GM18511 (cell line): Measurements from ENCODE around the gene NT5E.
"Not testable (repeated sequence)": the region's sequence is repeated elsewhere in the genome, so short reads cannot be mapped to it uniquely, and the experiment has no call there.

Source experiments
- ATAC-seq: cut with Tn5 transposase; IDR thresholded peaks from one replicate; pipeline ENCODE4 v1.9.1; 2021; ENCODE audit warnings: mild to moderate bottlenecking, moderate library complexity; ENCODE audit not compliant: unreplicated experiment

NT5E gene

DNA sequence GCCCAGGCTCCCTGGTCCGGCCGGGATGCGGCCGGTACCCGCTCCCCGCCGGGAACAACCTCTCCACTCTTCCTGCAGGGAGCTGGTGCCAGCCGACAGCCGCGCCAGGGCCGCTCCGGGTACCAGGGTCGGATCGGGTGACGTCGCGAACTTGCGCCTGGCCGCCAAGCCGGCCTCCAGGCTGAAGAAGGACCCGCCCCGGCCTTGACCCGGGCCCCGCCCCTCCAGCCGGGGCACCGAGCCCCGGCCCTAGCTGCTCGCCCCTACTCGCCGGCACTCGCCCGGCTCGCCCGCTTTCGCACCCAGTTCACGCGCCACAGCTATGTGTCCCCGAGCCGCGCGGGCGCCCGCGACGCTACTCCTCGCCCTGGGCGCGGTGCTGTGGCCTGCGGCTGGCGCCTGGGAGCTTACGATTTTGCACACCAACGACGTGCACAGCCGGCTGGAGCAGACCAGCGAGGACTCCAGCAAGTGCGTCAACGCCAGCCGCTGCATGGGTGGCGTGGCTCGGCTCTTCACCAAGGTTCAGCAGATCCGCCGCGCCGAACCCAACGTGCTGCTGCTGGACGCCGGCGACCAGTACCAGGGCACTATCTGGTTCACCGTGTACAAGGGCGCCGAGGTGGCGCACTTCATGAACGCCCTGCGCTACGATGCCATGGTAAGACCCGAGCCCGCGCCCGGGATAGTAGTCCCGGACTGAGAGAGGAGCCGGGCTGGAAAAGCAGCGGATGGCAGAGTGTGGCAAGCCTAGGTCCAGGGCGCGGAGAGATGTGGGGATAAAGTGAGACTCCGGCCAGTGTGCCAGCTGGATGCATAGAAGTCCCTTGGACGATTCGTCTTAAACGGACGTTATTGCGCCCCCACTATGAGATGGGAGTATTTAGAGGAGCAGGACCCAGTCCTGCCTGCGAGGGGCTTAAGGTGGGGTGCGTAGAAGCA lies at the start of gene NT5E:
TSS of gene NT5E (plus strand) at position 266 of the 942 bp plus-strand sequence. CDS start at position 323, 57 bp downstream.
- peak; percentile 89 for ATAC-seq

DNA sequence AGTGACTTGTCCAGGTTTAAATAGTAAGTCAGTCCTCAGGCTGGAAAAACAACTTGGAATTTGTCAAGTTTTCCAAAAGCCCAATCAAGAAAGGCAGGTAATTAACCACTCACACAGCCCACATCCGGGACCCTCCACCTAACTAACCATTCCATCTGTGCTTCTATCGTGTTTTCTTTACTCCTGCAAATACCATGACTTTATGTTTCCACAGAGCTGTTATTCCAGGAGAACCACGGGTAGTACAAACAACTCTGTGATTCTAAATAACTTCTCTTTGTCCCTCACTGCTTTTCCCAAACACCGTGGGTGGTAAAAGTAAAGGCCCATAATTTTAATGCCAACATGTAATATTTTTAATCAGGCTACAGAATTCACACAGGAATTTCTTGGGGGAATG lies 49.6 kb upstream of the NT5E start:
- ATAC-seq = no peak

DNA sequence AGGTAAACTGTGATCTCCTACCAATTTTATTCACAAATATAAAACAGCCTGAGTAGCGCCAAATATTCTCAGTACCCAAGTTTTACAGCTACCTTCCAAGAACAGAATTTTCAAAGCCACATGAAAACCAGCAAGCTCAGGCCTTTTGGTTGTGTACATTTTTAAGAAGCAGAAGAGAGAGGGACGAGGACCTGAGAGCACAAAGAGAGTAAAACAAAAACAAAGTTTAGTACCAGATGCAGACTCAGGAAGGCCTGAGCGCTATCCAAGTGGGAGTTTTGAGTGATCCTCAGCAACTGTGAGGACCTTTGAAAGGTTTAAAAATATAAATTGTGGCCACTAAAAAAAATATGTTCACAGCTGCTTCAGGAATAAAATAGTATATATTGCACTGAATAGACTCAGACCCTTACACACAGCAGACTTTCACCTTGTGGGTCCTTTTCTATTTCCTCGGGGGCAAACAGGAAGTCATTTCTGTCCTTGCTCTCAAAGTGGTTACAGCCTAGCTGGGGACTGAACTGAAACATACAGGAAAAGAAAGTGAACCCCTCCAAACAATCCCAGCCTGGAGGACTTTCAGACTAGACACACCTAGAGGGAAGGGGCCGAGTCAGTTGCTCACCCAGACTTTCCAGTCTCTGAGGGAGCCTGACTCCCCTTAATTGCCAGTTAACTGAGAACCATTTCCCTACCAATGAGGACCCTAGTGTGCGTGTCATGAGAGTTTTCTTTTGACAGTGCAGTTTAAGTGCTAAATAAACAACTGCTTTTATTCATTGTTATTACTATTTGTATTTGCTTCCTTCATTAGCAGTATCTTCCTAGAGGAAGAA lies 48.5 kb upstream of the NT5E start:
- peak; percentile 30 for ATAC-seq

GRCh38 chr6:85402071-85402470 lies 47.8 kb upstream of the NT5E start:
- ATAC-seq = no peak

GRCh38 chr6:85402922-85403321 lies 47.0 kb upstream of the NT5E start:
- no peak for ATAC-seq

DNA sequence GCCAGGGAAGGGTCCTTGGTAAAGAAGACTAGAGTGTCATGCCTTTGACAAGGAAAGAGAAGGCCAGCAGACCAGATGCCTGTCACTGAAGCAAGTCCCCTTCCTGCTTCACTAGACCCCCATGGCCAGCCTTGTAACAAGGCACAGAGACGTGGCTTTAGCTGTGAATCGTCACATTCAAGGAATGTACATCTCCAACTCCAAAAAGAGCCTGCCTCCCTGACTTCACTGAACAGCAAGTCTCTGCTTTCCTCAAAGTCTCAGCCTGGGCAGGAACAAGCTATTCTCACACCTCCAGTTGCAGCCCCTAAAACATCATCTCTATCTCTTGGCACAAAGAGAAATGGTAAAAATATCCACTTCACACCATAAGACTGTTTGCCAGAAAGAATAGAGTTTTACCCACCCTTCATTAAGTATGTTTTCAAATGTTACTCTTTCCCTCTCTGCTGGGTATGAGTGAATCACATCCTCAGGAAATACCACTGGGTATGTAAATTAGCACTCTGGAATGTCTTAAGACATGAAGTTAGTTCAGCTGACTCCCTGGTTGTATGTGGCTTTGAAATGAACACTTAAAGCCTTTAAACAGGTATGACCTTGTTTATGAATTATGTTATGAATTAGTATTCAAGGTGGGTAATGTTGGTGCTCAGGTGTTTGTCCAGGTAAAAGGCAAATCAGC lies 46.4 kb upstream of the NT5E start:
- ATAC-seq = no peak

- ATAC-seq = not testable (repeated sequence)
Measured at GRCh38 chr6:85404016-85404563, 45.8 kb upstream of the NT5E start.

DNA sequence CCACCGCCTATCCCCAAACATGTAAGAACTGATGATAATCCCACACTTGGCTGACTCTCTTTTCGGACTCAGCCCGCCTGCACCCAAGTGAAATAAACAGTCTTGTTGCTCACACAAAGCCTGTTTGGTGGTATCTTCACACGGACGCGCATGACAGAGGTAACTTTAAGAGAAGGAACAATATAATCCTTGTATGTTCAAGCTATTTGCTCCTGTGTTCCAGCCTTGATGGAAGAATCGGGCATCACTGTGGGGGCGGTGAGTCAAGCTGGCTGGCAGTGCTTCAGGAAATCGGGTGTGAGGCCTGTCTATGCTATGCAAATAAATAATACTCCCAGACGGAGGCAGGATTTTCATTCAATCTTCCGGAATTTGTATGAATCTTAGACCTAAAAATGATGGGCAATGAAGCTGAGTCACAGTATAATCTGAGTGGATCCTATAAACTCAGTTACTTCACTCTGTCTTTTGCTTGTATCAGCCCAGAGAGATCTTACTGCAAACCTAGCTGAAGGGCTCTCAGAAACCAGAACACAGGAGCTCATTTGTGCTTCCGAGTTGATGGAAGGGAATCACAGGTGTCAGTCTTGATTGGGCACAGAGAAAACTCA lies 45.2 kb upstream of the NT5E start:
- ATAC-seq = peak; percentile 3

- peak; percentile 75 for ATAC-seq
Measured at GRCh38 chr6:85405175-85405852, 44.6 kb upstream of the NT5E start.

- peak; percentile 11 for ATAC-seq
Measured at GRCh38 chr6:85405853-85406198, 44.1 kb upstream of the NT5E start.

GRCh38 chr6:85406641-85407075 lies 43.2 kb upstream of the NT5E start:
- no peak for ATAC-seq

- ATAC-seq = no peak
Measured at GRCh38 chr6:85408039-85408438, 41.8 kb upstream of the NT5E start.

DNA sequence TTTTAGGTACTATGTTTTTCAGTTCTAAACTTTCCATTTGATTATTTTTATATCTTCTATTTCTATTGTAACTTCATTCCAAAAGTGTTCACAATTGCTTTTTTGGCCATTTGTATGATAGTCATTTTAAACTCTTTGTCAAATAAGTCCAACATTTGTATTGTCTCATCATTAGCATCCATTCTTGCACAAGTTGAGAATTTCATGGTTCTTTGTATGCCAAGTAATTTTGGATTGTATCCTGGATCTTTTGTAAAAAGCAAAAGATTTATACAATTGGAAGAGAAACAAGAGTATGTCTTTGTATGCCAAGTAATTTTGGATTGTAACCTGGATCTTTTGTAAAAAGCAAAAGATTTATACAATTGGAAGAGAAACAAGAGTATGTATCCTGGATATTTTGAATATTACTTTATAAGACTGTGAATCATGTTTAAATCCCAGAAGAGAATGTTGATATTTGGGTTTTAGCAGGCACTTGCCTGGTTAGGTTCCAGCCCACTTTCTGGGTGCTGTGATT lies 36.9 kb upstream of the NT5E start:
- no peak for ATAC-seq

GRCh38 chr6:85416049-85416448 lies 33.8 kb upstream of the NT5E start:
- no peak for ATAC-seq

GRCh38 chr6:85416766-85417165 lies 33.1 kb upstream of the NT5E start:
- no peak for ATAC-seq

- ATAC-seq = no peak
Measured at GRCh38 chr6:85417336-85417735, 32.5 kb upstream of the NT5E start.

DNA sequence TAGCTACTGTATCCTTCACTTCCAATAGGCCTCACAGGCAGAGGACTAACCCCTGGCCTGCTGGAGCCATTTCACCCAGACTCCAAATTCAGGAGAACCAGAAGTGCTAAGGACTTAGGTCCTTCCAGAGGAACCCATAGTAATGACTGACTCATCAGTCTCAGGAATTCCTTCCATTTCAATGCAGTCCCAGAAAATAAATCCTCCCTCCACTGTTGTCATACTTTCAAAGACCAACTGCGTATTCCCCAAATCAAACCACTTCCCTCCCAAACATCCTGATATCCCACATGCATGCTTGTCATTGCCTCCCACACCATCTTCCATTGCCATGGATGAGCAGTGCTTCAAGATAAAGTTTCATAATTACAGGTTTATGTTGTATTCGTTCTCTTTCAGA lies 31.8 kb upstream of the NT5E start:
- ATAC-seq = no peak

DNA sequence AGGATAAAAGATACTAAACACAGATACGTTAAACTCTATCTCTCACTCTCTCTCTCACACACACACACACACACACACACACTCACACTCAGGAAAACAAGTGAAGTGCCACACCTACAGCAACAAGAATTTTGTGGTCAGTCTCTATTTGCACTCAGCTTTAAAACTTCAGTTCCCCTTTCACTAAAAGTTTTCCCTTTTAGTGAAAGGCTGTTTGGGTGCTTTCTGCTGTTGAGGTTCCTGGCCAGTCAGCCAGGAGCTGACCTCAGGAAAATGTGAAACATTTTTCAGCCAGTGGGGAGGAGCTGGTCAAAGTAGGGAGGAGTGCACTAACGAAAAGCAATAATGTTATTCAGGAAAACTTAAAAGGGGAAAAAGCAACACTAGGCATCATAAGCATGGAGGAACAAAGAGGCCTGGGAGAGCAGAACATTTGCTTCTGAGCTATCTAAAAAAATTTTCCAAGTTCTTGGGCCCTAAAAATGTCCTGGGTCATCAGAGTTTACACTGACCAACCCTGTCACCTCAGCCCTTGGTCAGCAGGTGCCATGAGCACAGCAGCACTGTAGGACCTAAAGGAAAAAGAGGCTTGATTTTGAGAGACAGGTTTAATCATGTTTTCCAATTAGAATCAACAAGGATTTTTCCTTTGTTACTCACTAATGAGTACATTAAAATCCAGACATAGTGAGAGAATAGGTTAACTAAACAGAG lies 30.7 kb upstream of the NT5E start:
- ATAC-seq = peak; percentile 82

DNA sequence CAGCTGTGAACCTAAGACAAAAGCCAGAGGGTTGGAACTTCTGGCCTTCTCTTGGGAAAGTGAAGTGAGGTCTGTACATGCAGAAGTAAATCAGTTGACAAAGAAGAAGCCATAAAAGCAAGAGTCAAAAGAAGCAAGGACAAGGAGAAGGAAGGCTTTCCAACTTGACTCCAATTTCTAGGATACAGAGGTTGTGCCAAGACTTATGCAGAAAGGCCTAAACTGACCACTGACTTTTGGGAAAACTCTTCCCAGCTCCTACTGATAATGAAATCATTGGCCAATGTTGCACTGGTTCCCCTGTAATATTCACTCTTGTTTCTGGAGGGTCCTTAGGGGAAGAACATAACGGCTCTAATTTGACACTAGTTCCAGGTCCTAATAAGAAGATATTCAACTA lies 29.3 kb upstream of the NT5E start:
- ATAC-seq = no peak
